WTC11 (cell line): Measurements from ENCODE around the gene UNC5A. TPM values are rescaled to one million over a fixed set of nuclear protein-coding genes. Genes with fewer than 3 reads are reported as not detected.

Experiments used
- ATAC-seq: fragments of 200-7000 bp; cut with Tn5 transposase; 2 replicates; pipeline ENCODE4 v1.10.0; 2021; ENCODE audit warnings: mild to moderate bottlenecking, moderate library complexity
- CTCF ChIA-PET: fragments of 300-600 bp; sonication (Branson Sonifier 250); formaldehyde crosslinking; loops from one replicate; lab custom pipeline; 2021; ENCODE audit warnings: antibody characterized with exemption; lab: Charles Lee
- POLR2A ChIA-PET: fragments of 350-600 bp; sonication (Branson Sonifier 250); formaldehyde crosslinking; loops from one replicate; lab custom pipeline; 2021; ENCODE audit warnings: antibody characterized with exemption; lab: Charles Lee
- DNase-seq: peaks from one replicate; pipeline ENCODE4 v3.0.0; 2021; ENCODE audit warnings: low spot score
- H3K27ac Mint-ChIP-seq: 2 replicates; pipeline ENCODE4 v1.8.0; 2021; ENCODE audit warnings: mixed read lengths
- H3K27me3 Mint-ChIP-seq: 2 replicates; pipeline ENCODE4 v1.8.0; 2021; ENCODE audit warnings: low read depth, mild to moderate bottlenecking, moderate library complexity, mixed read lengths
- H3K36me3 Mint-ChIP-seq: 2 replicates; pipeline ENCODE4 v1.8.0; 2021; ENCODE audit warnings: mixed read lengths
- H3K4me1 Mint-ChIP-seq: 2 replicates; pipeline ENCODE4 v1.8.0; 2022; ENCODE audit warnings: mixed read lengths
- H3K4me3 Mint-ChIP-seq: 2 replicates; pipeline ENCODE4 v1.8.0; 2021; ENCODE audit warnings: mild to moderate bottlenecking, moderate library complexity, mixed read lengths
- H3K9me3 Mint-ChIP-seq: 2 replicates; pipeline ENCODE4 v1.8.0; 2021; ENCODE audit warnings: mixed read lengths
- CREM ChIP-seq: sonication (generic); formaldehyde crosslinking; IDR thresholded peaks from 2 replicates; pipeline ENCODE4 v1.8.1; 2022; ENCODE audit warnings: mild to moderate bottlenecking, missing genetic modification reagents, moderate library complexity
- ELF4 ChIP-seq: sonication (generic); formaldehyde crosslinking; IDR thresholded peaks from 2 replicates; pipeline ENCODE4 v1.8.1; 2022; ENCODE audit warnings: low read depth, mild to moderate bottlenecking, moderate library complexity, missing genetic modification reagents
- GABPB1 ChIP-seq: sonication (generic); formaldehyde crosslinking; IDR thresholded peaks from 2 replicates; pipeline ENCODE4 v1.8.1; 2023; ENCODE audit warnings: mild to moderate bottlenecking, missing genetic modification reagents
- HMGA2 ChIP-seq: fragments of 250-450 bp; sonication (Bioruptor Pico); IDR thresholded peaks from 2 replicates; pipeline ENCODE4 v1.4.0; 2021; ENCODE audit warnings: mild to moderate bottlenecking, moderate library complexity
- KAT7 ChIP-seq: sonication (generic); formaldehyde crosslinking; IDR thresholded peaks from 2 replicates; pipeline ENCODE4 v1.8.1; 2023; ENCODE audit warnings: missing genetic modification reagents, mild to moderate bottlenecking, borderline replicate concordance
- MXD4 ChIP-seq: fragments of 250-450 bp; sonication (Bioruptor Pico); IDR thresholded peaks from 2 replicates; pipeline ENCODE4 v1.8.0; 2021; ENCODE audit warnings: mild to moderate bottlenecking, moderate library complexity, borderline replicate concordance
- SP1 ChIP-seq: sonication (generic); formaldehyde crosslinking; conservative IDR thresholded peaks from 2 replicates; pipeline ENCODE4 v1.8.1; 2022; ENCODE audit warnings: missing genetic modification reagents
- TEAD4 ChIP-seq: sonication (generic); formaldehyde crosslinking; IDR thresholded peaks from 2 replicates; pipeline ENCODE4 v1.8.0; 2022; ENCODE audit warnings: mild to moderate bottlenecking, missing genetic modification reagents
- TP53 ChIP-seq: sonication (generic); formaldehyde crosslinking; IDR thresholded peaks from 2 replicates; pipeline ENCODE4 v1.8.1; 2023; ENCODE audit warnings: mild to moderate bottlenecking, missing genetic modification reagents
- ZNF396 ChIP-seq: fragments of 250-450 bp; sonication (Bioruptor Pico); IDR thresholded peaks from 2 replicates; pipeline ENCODE4 v1.8.0; 2021; ENCODE audit warnings: mild to moderate bottlenecking, moderate library complexity, borderline replicate concordance
- total RNA-seq: library from RNA; stranded (reverse); gene quantifications from 3 replicates; pipeline ENCODE4 v1.2.3, GENCODE V29; 2021
- TF ChIP-seq, protein P1 (sequence below): fragments of 250-450 bp; sonication (Bioruptor Pico); IDR thresholded peaks from 2 replicates; pipeline ENCODE4 v1.9.0; 2021; ENCODE audit warnings: mild to moderate bottlenecking
- TF ChIP-seq, protein P2 (sequence below): sonication (generic); formaldehyde crosslinking; IDR thresholded peaks from 2 replicates; pipeline ENCODE4 v1.8.1; 2023; ENCODE audit warnings: mild to moderate bottlenecking, missing genetic modification reagents
- TF ChIP-seq, protein P3 (sequence below): sonication (generic); formaldehyde crosslinking; IDR thresholded peaks from 2 replicates; pipeline ENCODE4 v1.8.0; 2022; ENCODE audit warnings: mild to moderate bottlenecking, missing genetic modification reagents
- TF ChIP-seq, protein P4 (sequence below): sonication (generic); formaldehyde crosslinking; IDR thresholded peaks from 2 replicates; pipeline ENCODE4 v1.8.1; 2022; ENCODE audit warnings: mild to moderate bottlenecking, moderate library complexity, missing genetic modification reagents
- TF ChIP-seq, protein P5 (sequence below): fragments of 250-450 bp; sonication (Bioruptor Pico); conservative IDR thresholded peaks from 2 replicates; pipeline ENCODE4 v1.9.0; 2021; ENCODE audit warnings: mild to moderate bottlenecking
- TF ChIP-seq, protein P6 (sequence below): sonication (generic); formaldehyde crosslinking; IDR thresholded peaks from 2 replicates; pipeline ENCODE4 v1.8.1; 2022; ENCODE audit warnings: low read depth, missing genetic modification reagents, borderline replicate concordance

The UNC5A gene
- total RNA-seq, 1 experiment from 2014 or later = 10.2 TPM

DNA sequence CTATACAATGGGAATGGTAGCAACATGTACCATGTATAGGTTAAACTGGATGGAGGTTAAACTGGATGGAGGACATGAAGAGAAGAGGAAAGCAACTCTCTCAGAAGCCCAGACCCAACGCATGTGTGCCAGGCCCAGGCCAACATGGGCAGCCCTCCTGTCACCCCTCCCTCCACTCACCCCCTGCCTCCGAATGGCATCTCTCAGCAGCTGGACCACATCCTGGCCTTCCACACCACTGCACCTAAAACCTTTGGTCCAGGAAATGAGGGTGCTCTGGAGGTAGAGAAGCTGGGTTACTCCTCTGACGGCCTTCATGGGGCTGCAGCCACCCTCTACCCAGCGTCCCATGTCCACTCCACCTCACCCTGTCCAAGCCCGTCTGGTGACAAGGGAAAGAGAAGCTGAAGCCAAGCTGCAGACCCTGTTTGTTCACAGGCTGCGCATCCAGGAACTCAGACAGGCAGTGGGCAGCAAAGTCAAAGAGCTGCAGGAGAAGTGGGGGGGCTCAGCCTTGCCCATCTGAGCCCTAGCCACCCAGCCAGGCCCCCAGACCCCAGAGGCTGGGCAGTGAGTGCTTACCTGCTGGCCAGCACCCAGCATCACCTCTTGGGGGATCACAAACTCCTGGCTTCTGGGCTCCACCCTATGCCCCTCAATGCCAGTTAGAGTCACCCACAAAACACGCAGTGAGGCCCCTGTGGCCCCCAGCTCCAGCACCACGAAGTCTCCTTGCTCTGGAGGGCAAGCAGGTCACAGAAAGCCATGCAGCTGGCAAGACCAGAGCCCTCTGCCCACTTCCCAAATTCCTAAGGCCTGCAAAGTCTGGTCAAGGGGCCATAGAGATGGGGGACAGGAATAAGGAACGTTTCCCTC, 80.3 kb downstream of the UNC5A start:
- ChIA-PET POLR2A (no interaction called here), CTCF (interaction anchor here (1.4 kb wide), 1 partner anchor 230 kb away, joined by 4 read pairs; no protein-coding TSS in a partner anchor)
- ATAC-seq (no peak), DNase-seq (no peak)
- TF ChIP-seq HMGA2 (CRISPR knock-in tag) = no peak
- TF ChIP-seq SP1 (CRISPR knock-in tag) = no peak
- no peak for TF ChIP-seq CREM
- no peak for TF ChIP-seq GABPB1
- no peak for TF ChIP-seq ZNF396 (CRISPR knock-in tag)
- TF ChIP-seq, protein P1, sequence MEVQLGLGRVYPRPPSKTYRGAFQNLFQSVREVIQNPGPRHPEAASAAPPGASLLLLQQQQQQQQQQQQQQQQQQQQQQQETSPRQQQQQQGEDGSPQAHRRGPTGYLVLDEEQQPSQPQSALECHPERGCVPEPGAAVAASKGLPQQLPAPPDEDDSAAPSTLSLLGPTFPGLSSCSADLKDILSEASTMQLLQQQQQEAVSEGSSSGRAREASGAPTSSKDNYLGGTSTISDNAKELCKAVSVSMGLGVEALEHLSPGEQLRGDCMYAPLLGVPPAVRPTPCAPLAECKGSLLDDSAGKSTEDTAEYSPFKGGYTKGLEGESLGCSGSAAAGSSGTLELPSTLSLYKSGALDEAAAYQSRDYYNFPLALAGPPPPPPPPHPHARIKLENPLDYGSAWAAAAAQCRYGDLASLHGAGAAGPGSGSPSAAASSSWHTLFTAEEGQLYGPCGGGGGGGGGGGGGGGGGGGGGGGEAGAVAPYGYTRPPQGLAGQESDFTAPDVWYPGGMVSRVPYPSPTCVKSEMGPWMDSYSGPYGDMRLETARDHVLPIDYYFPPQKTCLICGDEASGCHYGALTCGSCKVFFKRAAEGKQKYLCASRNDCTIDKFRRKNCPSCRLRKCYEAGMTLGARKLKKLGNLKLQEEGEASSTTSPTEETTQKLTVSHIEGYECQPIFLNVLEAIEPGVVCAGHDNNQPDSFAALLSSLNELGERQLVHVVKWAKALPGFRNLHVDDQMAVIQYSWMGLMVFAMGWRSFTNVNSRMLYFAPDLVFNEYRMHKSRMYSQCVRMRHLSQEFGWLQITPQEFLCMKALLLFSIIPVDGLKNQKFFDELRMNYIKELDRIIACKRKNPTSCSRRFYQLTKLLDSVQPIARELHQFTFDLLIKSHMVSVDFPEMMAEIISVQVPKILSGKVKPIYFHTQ (CRISPR knock-in tag) = no peak
- Mint-ChIP-seq H3K27ac (no peak overlapping the region), H3K27me3 (no peaks in the 10 kb centered on the region; the same call in 1 of the 2 replicates), H3K4me1 (no peaks in the 10 kb centered on the region), H3K36me3 (no peaks in the 10 kb centered on the region), H3K4me3 (no peak overlapping the region), H3K9me3 (no peaks in the 10 kb centered on the region)

DNA sequence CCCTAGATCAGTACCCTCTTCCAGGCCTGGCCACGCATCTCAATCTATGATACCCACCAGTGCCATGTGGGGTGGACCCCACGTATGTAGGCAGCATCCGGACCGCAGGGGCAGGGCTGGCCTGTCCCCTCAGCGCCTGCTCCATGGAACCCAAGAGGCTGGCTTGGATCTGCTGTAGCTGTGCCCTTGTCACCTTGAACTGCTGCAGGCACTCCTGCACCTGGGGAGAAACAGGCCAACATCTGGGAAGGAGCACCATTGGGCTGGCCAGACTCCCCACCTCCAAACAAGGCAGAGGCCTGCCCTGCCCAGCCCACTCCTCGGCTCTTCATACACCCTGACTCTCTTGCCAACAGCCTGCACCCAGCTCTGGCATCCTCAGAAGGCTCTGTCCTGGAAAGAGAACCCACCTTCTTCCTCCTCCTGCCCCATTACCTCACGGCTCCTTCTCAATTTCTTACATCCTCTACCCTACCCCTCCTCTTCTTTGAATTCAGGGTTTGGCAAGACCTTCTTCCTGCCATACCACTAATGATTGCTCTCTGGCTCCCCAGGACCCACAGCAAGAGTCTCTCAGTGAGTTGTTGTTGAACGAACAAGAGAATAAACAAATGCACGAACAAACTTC, 81.1 kb downstream of the UNC5A start:
- H3K27ac Mint-ChIP-seq = no peak overlapping the region
- no peaks in the 10 kb centered on the region for H3K36me3 Mint-ChIP-seq
- no peak overlapping the region for H3K4me3 Mint-ChIP-seq
- no peaks in the 10 kb centered on the region; the same call in 1 of the 2 replicates for H3K27me3 Mint-ChIP-seq
- no peaks in the 10 kb centered on the region for H3K4me1 Mint-ChIP-seq
- ChIA-PET CTCF (interaction anchor here (1.4 to 2.4 kb wide), 2 partner anchors 231 kb away, joined by 4 to 10 read pairs; no protein-coding TSS in a partner anchor), POLR2A (no interaction called here)
- DNase-seq (no peak), ATAC-seq (no peak)
- no peaks in the 10 kb centered on the region for H3K9me3 Mint-ChIP-seq
- TF ChIP-seq GABPB1 (no peak), HMGA2 (CRISPR knock-in tag) (no peak), KAT7 (no peak), TP53 (no peak), ELF4 (CRISPR knock-in tag) (no peak), MXD4 (no peak), TEAD4 (CRISPR knock-in tag) (no peak)
- TF ChIP-seq, protein P2, sequence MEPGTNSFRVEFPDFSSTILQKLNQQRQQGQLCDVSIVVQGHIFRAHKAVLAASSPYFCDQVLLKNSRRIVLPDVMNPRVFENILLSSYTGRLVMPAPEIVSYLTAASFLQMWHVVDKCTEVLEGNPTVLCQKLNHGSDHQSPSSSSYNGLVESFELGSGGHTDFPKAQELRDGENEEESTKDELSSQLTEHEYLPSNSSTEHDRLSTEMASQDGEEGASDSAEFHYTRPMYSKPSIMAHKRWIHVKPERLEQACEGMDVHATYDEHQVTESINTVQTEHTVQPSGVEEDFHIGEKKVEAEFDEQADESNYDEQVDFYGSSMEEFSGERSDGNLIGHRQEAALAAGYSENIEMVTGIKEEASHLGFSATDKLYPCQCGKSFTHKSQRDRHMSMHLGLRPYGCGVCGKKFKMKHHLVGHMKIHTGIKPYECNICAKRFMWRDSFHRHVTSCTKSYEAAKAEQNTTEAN (CRISPR knock-in tag) = no peak
- TF ChIP-seq, protein P3, sequence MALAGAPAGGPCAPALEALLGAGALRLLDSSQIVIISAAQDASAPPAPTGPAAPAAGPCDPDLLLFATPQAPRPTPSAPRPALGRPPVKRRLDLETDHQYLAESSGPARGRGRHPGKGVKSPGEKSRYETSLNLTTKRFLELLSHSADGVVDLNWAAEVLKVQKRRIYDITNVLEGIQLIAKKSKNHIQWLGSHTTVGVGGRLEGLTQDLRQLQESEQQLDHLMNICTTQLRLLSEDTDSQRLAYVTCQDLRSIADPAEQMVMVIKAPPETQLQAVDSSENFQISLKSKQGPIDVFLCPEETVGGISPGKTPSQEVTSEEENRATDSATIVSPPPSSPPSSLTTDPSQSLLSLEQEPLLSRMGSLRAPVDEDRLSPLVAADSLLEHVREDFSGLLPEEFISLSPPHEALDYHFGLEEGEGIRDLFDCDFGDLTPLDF (CRISPR knock-in tag) = no peak
- TF ChIP-seq, protein P4, sequence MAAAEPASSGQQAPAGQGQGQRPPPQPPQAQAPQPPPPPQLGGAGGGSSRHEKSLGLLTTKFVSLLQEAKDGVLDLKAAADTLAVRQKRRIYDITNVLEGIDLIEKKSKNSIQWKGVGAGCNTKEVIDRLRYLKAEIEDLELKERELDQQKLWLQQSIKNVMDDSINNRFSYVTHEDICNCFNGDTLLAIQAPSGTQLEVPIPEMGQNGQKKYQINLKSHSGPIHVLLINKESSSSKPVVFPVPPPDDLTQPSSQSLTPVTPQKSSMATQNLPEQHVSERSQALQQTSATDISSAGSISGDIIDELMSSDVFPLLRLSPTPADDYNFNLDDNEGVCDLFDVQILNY = no peak
- TF ChIP-seq, protein P5, sequence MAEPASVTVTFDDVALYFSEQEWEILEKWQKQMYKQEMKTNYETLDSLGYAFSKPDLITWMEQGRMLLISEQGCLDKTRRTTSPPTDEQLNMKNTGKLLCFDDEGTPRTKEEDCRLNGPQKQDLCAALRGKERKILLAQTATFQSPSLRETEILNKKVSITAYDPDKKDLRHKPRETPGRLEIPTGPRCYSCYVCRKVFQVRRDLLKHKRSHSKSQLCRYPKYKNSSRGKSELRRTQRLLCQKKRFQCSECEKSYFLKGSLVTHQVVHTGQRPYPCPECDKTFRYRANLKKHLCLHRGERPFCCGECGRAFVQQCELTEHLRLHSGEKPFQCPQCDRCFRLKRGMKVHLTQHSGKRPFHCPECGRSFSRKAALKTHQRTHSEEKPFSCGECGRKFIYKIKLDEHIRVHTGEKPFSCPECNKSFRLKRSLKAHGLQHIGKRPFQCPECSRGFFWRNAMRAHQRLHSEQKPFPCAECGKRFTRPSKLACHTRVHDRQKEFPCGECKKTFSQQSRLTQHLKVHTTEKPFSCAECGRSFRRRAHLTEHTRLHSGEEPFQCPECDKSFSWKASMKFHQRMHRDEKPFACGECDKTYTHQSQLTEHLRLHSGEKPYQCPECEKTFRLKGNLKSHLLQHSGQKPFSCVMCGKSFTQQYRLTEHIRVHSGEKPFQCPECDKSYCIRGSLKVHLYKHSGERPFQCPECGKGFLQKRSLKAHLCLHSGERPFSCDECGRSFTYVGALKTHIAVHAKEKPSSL = no peak
- TF ChIP-seq, protein P6, sequence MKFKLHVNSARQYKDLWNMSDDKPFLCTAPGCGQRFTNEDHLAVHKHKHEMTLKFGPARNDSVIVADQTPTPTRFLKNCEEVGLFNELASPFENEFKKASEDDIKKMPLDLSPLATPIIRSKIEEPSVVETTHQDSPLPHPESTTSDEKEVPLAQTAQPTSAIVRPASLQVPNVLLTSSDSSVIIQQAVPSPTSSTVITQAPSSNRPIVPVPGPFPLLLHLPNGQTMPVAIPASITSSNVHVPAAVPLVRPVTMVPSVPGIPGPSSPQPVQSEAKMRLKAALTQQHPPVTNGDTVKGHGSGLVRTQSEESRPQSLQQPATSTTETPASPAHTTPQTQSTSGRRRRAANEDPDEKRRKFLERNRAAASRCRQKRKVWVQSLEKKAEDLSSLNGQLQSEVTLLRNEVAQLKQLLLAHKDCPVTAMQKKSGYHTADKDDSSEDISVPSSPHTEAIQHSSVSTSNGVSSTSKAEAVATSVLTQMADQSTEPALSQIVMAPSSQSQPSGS (CRISPR knock-in tag) = no peak
- TF ChIP-seq, protein P1 (CRISPR knock-in tag) = no peak
